NCI-H1417 (cell line): ENCODE measurements around the gene UCN2.
A peak's percentile ranks its signal among the peaks of the same experiment; 100 is the strongest.

Experiments used
- DNase-seq, 3 experiments: peaks; one replicate each; lab custom pipeline; 2025; lab: John Stamatoyannopoulos, UW

Gene UCN2

GRCh38 chr3:48563382-48563918, at the start of gene UCN2:
Gene UCN2, minus strand, starts transcription at chr3:48563781. Its CDS starts 657 bp downstream, at chr3:48563124.
- peak in 2 of 3 experiments; percentile 0 to 26 for DNase-seq

GRCh38 chr3:48612309-48612708, 48.7 kb upstream of the UCN2 start:
- no peak for DNase-seq

- peak; percentile 83 to 91 (median 84) for DNase-seq
Measured at GRCh38 chr3:48609088-48610005, 45.8 kb upstream of the UCN2 start, which contains the start of gene UQCRC1. Gene UQCRC1, minus strand, starts transcription at chr3:48609646. Its CDS starts 26 bp downstream, at chr3:48609620.

GRCh38 chr3:48607519-48607918, 43.9 kb upstream of the UCN2 start:
- DNase-seq: no peak

- no peak for DNase-seq
Measured at GRCh38 chr3:48601622-48601994, 38.0 kb upstream of the UCN2 start.

- DNase-seq: no peak
Measured at GRCh38 chr3:48600711-48601621, 37.4 kb upstream of the UCN2 start.

- no peak for DNase-seq
Measured at GRCh38 chr3:48599509-48600285, 36.1 kb upstream of the UCN2 start.

GRCh38 chr3:48599077-48599501, 35.5 kb upstream of the UCN2 start:
- peak in 1 of 3 experiments; percentile 23 for DNase-seq

GRCh38 chr3:48598323-48599076, 34.9 kb upstream of the UCN2 start:
- DNase-seq: peak in 2 of 3 experiments; percentile 56

- DNase-seq: no peak
Measured at GRCh38 chr3:48597408-48597800, 33.8 kb upstream of the UCN2 start.

GRCh38 chr3:48596676-48597407, 33.3 kb upstream of the UCN2 start:
- DNase-seq: no peak

- DNase-seq: no peak
Measured at GRCh38 chr3:48596157-48596556, 32.6 kb upstream of the UCN2 start.

GRCh38 chr3:48595526-48596121, 32.0 kb upstream of the UCN2 start:
- DNase-seq: no peak

- DNase-seq: no peak
Measured at GRCh38 chr3:48595075-48595525, 31.5 kb upstream of the UCN2 start, which contains the start of gene COL7A1. Gene COL7A1, minus strand, starts transcription at chr3:48595329. Its CDS starts 170 bp downstream, at chr3:48595159.

GRCh38 chr3:48594417-48595049, 31.0 kb upstream of the UCN2 start:
- no peak for DNase-seq

- DNase-seq: no peak
Measured at GRCh38 chr3:48593337-48593736, 29.8 kb upstream of the UCN2 start.

- no peak for DNase-seq
Measured at GRCh38 chr3:48592519-48593087, 29.0 kb upstream of the UCN2 start.

GRCh38 chr3:48591886-48592518, 28.4 kb upstream of the UCN2 start:
- no peak for DNase-seq
